OCI-LY3 (cell line): Measurements from ENCODE around the gene FBXO38.

Source experiments
- CTCF ChIP-seq: fragments of 200-600, 300-600 bp; sonication (generic); IDR thresholded peaks from 2 replicates; pipeline ENCODE4 v1.5.1; 2014; ENCODE audit warnings: antibody characterized with exemption, low read length, low read depth
- EZH2phosphoT487 ChIP-seq: fragments of 200-600 bp; shearing (Covaris generic); IDR thresholded peaks from 2 replicates; pipeline ENCODE4 v1.6.1; 2018; ENCODE audit warnings: antibody characterized with exemption, mixed run types, low read depth

DNA sequence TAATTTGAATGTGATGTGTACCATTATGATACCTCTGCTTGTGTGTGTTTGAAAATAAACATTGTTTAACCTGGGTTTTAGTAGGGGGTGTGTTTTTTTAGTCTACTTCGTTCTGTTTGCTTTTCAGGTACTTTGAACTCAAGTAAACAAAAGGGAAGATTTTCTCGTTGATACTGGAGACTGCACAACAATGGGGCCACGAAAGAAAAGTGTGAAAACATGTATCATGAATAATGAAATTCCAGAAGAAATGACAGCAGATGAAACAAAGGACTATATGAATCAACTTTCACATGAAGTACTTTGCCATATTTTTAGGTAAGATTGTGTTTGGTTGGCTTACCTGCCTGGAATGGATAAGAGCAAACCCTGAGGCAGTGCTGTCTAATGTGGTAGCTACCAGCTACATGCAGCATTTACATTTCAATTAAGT is 10.8 kb downstream of the FBXO38 start:
- TF ChIP-seq CTCF (no peak), EZH2phosphoT487 (no peak)
